Spleen (tissue), 7 donors: ENCODE results near the gene COL19A1.
"Not testable (repeated sequence)": the region's sequence is repeated elsewhere in the genome, so short reads cannot be mapped to it uniquely, and the experiment has no call there.

ENCODE experiments used
- POLR2A ChIP-seq, 3 donors: fragments of 450-650 bp; IDR thresholded peaks; one replicate each; pipeline ENCODE4 v1.5.1; 2017; ENCODE audit warnings: antibody characterized with exemption in 3 of 3, mild to moderate bottlenecking in 1 of 3
- POLR2AphosphoS5 ChIP-seq, 3 donors: sonication (generic); formaldehyde crosslinking; IDR thresholded peaks; one replicate each; pipeline ENCODE4 v1.5.1; 2017; ENCODE audit warnings: antibody characterized with exemption in 3 of 3
- TF ChIP-seq, protein P1 (sequence below), 11 experiments: fragments of 200-600 bp in 7 of 11; fragments of 450-650 bp in 4 of 11; sonication (generic) in 4 of 11; IDR thresholded peaks in 8 of 11; conservative IDR thresholded peaks in 3 of 11; 1 replicate in 7 of 11; 2 replicates in 4 of 11; pipeline versions ENCODE4 v1.4.0 to v1.8.0; 2016 to 2021; ENCODE audit warnings: antibody characterized with exemption in 11 of 11, inconsistent platforms in 4 of 11, mild to moderate bottlenecking in 1 of 11
- donor health status: DM: no; HTN: no; CAD: no; lungs with moderate emphysema.
- donor health status: DM: no; HTN: no; CAD: no.
- donor health status: DM: no; HTN: no; CAD: no.

DNA sequence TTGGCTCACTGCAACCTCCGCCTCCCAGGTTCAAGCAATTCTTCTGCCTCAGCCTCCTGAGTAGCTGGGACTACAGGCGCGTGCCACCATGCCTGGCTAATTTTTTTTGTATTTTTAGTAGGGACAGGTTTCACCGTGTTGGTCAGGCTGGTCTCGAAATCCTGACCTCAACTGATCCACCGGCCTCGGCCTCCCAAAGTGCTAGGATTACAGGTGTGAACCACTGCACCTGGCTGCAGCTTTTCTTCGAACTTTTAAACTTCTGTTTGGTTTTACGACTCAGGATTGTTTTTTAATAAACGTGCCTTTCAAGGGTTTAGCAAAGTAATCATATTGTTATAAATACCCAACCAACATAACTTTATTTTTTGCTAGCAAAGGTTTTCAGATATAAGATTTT is 156.8 kb downstream of the COL19A1 start:
- TF ChIP-seq, protein P1, sequence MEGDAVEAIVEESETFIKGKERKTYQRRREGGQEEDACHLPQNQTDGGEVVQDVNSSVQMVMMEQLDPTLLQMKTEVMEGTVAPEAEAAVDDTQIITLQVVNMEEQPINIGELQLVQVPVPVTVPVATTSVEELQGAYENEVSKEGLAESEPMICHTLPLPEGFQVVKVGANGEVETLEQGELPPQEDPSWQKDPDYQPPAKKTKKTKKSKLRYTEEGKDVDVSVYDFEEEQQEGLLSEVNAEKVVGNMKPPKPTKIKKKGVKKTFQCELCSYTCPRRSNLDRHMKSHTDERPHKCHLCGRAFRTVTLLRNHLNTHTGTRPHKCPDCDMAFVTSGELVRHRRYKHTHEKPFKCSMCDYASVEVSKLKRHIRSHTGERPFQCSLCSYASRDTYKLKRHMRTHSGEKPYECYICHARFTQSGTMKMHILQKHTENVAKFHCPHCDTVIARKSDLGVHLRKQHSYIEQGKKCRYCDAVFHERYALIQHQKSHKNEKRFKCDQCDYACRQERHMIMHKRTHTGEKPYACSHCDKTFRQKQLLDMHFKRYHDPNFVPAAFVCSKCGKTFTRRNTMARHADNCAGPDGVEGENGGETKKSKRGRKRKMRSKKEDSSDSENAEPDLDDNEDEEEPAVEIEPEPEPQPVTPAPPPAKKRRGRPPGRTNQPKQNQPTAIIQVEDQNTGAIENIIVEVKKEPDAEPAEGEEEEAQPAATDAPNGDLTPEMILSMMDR (IDR thresholded peaks at IDR 0.05 in 8 of 11, conservative IDR thresholded peaks at IDR 0.05 in 3 of 11), result not testable (repeated sequence)
- not testable (repeated sequence) for TF ChIP-seq POLR2A, POLR2AphosphoS5 (IDR thresholded peaks at IDR 0.05)
